Gastrocnemius medialis (tissue), 4 donors: ENCODE data around the gene FUT7.

Source experiments
- CTCF ChIP-seq, 5 experiments: fragments of 450-650 bp in 3 of 5; fragments of 200-600 bp in 2 of 5; sonication (generic) in 2 of 5; IDR thresholded peaks in 4 of 5; conservative IDR thresholded peaks in 1 of 5; 1 replicate in 4 of 5; 2 replicates in 1 of 5; pipeline ENCODE4 v1.5.1; 2016 to 2019; ENCODE audit warnings: antibody characterized with exemption in 5 of 5, mild to moderate bottlenecking in 3 of 5, moderate library complexity in 3 of 5
- POLR2A ChIP-seq, 2 donors: fragments of 450-650 bp; IDR thresholded peaks; one replicate each; pipeline ENCODE4 v1.6.1; 2017; ENCODE audit warnings: antibody characterized with exemption in 2 of 2, mild to moderate bottlenecking in 2 of 2, moderate library complexity in 2 of 2

GRCh38 chr9:137052998-137053943, 21.4 kb upstream of the FUT7 start:
- no peak for TF ChIP-seq CTCF (IDR thresholded peaks at IDR 0.05 in 4 of 5, conservative IDR thresholded peaks at IDR 0.05 in 1 of 5)
- no peak for TF ChIP-seq POLR2A (IDR thresholded peaks at IDR 0.05)
